Keratinocyte (primary cell): Measurements from ENCODE around the gene SLC25A13. TPM values are rescaled to one million over a fixed set of nuclear protein-coding genes. Genes with fewer than 3 reads are reported as not detected.

Experiments used
- DNase-seq: peaks from one replicate; pipeline ENCODE4 v3.0.0-alpha.2; 2011; ENCODE audit warnings: low read depth, missing footprints, low spot score
- FAIRE-seq: peaks from 2 replicates; lab custom pipeline; 2011; peaks lifted over from hg19 to GRCh38; lab: Jason Lieb, UNC
- H2AFZ ChIP-seq: 2 replicates; pipeline ENCODE4 v1.6.0; 2012; ENCODE audit warnings: low read length, control low read depth, inconsistent platforms; ENCODE audit not compliant: control insufficient read depth
- H3K27ac ChIP-seq: 2 replicates; pipeline ENCODE4 v1.5.1; 2011; ENCODE audit warnings: low read length; ENCODE audit not compliant: control insufficient read depth, insufficient read depth
- H3K27me3 ChIP-seq: 3 replicates; pipeline ENCODE4 v1.6.0; 2011; ENCODE audit warnings: low read length; ENCODE audit not compliant: control insufficient read depth, insufficient read depth; ENCODE audit errors: extremely low read depth
- H3K36me3 ChIP-seq, 2 experiments: 2 replicates in 1 of 2; 3 replicates in 1 of 2; pipeline ENCODE4 v1.5.1; 2011; ENCODE audit warnings: low read length in 2 of 2, mild to moderate bottlenecking in 1 of 2; ENCODE audit not compliant: control insufficient read depth in 2 of 2, insufficient read depth in 2 of 2; ENCODE audit errors: extremely low read depth in 1 of 2
- H3K4me1 ChIP-seq: 3 replicates; pipeline ENCODE4 v1.5.1; 2011; ENCODE audit warnings: low read length; ENCODE audit not compliant: control insufficient read depth, insufficient read depth; ENCODE audit errors: extremely low read depth
- H3K4me2 ChIP-seq: 3 replicates; pipeline ENCODE4 v1.6.0; 2011; ENCODE audit warnings: low read depth, low read length; ENCODE audit not compliant: control insufficient read depth, insufficient read depth; ENCODE audit errors: extremely low read depth
- H3K4me3 ChIP-seq, 3 experiments: fragments of 200-600 bp in 1 of 3; sonication (generic) in 1 of 3; 2 replicates in 2 of 3; 3 replicates in 1 of 3; pipeline ENCODE4 v1.5.1; 2011 to 2016; ENCODE audit warnings: low read length in 3 of 3, mild to moderate bottlenecking in 3 of 3, control low read depth in 2 of 3, inconsistent platforms in 1 of 3, low read depth in 1 of 3, mixed read lengths in 1 of 3, mixed run types in 1 of 3, moderate library complexity in 1 of 3; ENCODE audit not compliant: control insufficient read depth in 2 of 3, insufficient read depth in 2 of 3; ENCODE audit errors: extremely low read depth in 1 of 3
- H3K79me2 ChIP-seq: 2 replicates; pipeline ENCODE4 v1.6.0; 2012; ENCODE audit warnings: low read length; ENCODE audit not compliant: control insufficient read depth, insufficient read depth
- H3K9ac ChIP-seq: 3 replicates; pipeline ENCODE4 v1.6.0; 2011; ENCODE audit warnings: low read length; ENCODE audit not compliant: control insufficient read depth, insufficient read depth; ENCODE audit errors: extremely low read depth
- H3K9me1 ChIP-seq: 3 replicates; pipeline ENCODE4 v1.6.0; 2011; ENCODE audit warnings: low read length; ENCODE audit not compliant: control insufficient read depth, insufficient read depth; ENCODE audit errors: extremely low read depth
- H3K9me3 ChIP-seq: 2 replicates; pipeline ENCODE4 v1.5.1; 2012; ENCODE audit warnings: low read depth, low read length; ENCODE audit not compliant: control insufficient read depth
- H4K20me1 ChIP-seq: 3 replicates; pipeline ENCODE4 v1.6.0; 2011; ENCODE audit warnings: low read length; ENCODE audit not compliant: control insufficient read depth, insufficient read depth; ENCODE audit errors: extremely low read depth
- EZH2 ChIP-seq: IDR thresholded peaks from one replicate; pipeline ENCODE4 v1.6.1; 2012; ENCODE audit warnings: inconsistent platforms, mild to moderate bottlenecking, low read length, moderate library complexity
- dilution Hi-C: fragments of 300-500 bp; cut with MboI; formaldehyde crosslinking; loops from one replicate; pipeline ENCODE4 v1.7.0; 2020; ENCODE audit warnings: low sequenced_read_pairs; ENCODE audit not compliant: extremely low pct_ligation_motif_present
- polyA plus RNA-seq, 5 experiments: library from polyadenylated mRNA; depleted of rRNA in 3 of 5; stranded (reverse) in 3 of 5; stranded (forward) in 1 of 5; unstranded in 1 of 5; fragments of >200 nt; gene quantifications; 1 replicate in 1 of 5; 2 replicates in 3 of 5; 3 replicates in 1 of 5; pipeline versions ENCODE4 v1.2.1 to v1.2.3, GENCODE V29; 2011 to 2012; ENCODE audit warnings: missing spikeins in 2 of 5, low read depth in 1 of 5, low replicate concordance in 1 of 5
- TF ChIP-seq, protein P1 (sequence below), 3 experiments: IDR thresholded peaks in 1 of 3; conservative IDR thresholded peaks in 1 of 3; optimal IDR thresholded peaks in 1 of 3; 2 replicates in 2 of 3; 3 replicates in 1 of 3; pipeline versions ENCODE3 to v1.5.1; 2011; ENCODE audit warnings: low read length in 3 of 3, mild to moderate bottlenecking in 3 of 3, moderate library complexity in 2 of 3, control low read depth in 1 of 3, inconsistent platforms in 1 of 3; ENCODE audit not compliant: insufficient read depth in 2 of 3; ENCODE audit errors: extremely low read depth in 1 of 3

The SLC25A13 gene
- polyA plus RNA-seq, 1 donor (not counting 4 experiments of a cell fraction or from before 2014, with no cell fraction given): 29.4 TPM

DNA sequence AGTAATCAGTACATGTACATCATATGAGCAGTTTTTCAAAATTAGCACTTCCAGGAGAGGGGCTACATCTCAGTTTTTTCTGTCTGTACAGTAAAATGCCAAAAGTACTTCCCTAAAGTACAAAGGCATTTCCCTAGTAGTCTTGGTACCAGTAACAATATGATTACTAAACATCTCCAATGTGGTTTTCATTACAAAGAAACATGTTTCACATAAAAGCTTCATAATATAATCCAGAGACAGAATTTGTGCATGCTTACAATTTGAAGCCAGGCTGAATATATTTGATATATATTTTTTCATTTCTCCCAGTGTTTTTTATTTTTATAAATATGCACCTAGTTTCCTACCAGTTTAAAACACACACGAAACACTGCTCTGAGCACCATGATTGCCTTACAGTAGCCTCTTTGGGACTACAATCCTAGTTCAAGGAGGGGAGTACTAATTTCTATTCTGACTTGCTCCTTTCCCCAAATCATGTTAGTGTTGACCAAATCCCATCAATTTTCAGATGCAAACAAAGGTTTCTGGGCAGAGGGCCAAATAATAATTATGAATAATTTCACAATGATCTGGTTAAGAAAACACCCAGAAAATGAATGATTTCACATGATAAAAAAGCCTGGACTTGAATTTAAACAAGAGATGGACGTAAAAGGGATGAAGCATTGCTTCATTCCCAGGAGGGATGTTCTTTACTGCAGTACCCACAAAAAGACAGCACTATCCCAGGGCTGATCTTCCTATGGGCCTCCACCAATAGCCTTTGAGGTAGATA lies 201.3 kb downstream of the SLC25A13 start:
- H3K9me3 ChIP-seq: no peaks in the 10 kb centered on the region
- no peak overlapping the region for H3K4me3 ChIP-seq
- no peak overlapping the region for H3K27ac ChIP-seq
- no peaks in the 10 kb centered on the region for H3K27me3 ChIP-seq
- TF ChIP-seq EZH2: no peak
- TF ChIP-seq, protein P1, sequence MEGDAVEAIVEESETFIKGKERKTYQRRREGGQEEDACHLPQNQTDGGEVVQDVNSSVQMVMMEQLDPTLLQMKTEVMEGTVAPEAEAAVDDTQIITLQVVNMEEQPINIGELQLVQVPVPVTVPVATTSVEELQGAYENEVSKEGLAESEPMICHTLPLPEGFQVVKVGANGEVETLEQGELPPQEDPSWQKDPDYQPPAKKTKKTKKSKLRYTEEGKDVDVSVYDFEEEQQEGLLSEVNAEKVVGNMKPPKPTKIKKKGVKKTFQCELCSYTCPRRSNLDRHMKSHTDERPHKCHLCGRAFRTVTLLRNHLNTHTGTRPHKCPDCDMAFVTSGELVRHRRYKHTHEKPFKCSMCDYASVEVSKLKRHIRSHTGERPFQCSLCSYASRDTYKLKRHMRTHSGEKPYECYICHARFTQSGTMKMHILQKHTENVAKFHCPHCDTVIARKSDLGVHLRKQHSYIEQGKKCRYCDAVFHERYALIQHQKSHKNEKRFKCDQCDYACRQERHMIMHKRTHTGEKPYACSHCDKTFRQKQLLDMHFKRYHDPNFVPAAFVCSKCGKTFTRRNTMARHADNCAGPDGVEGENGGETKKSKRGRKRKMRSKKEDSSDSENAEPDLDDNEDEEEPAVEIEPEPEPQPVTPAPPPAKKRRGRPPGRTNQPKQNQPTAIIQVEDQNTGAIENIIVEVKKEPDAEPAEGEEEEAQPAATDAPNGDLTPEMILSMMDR (optimal IDR thresholded peaks at IDR 0.05 in 1 of 3, IDR thresholded peaks at IDR 0.05 in 1 of 3, conservative IDR thresholded peaks at IDR 0.05 in 1 of 3; ENCODE audit: extremely low read depth in 1 of 3, insufficient read depth in 2 of 3, low read length in 3 of 3): no peak
- DNase-seq (no peak), FAIRE-seq (no peak)
- peaks cover 1 to 4% of the 10 kb centered on the region in 2 experiments for H3K36me3 ChIP-seq
- no peaks in the 10 kb centered on the region for H4K20me1 ChIP-seq
- no peak overlapping the region for H3K4me2 ChIP-seq
- dilution Hi-C loops: no loop called here
- no peak overlapping the region for H3K9ac ChIP-seq
- no peaks in the 10 kb centered on the region for H3K9me1 ChIP-seq
- no peaks in the 10 kb centered on the region for H3K79me2 ChIP-seq
- no peak overlapping the region for H2AFZ ChIP-seq
- H3K4me1 ChIP-seq: no peaks in the 10 kb centered on the region

DNA sequence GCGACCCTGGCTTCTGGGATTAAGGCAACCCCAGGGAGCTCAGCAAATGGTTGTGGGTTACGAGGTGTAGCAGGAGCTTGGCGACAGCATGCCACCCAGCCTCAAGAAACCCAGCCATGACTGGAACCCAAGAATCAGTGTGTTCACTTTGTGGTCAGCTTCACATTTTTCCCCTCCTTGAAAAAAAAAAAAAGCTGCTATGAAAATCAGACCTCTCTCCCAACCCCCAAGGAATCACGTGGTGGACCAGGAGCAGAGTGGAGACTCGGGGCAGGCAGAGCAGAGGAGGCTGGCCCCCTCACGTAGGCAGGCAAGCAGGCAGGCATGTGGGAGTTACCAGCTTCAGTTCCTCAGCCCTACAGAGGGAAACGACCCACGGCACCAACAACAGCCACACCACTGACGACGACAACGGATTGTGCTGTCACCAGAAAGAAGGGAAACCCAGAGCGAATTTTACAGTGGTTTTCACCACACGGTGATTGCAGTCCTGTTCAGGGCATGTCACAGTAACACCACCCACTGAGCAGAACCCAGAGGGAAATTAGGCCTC lies 203.4 kb downstream of the SLC25A13 start:
- Histone ChIP-seq H3K4me1 (no peaks in the 10 kb centered on the region), H4K20me1 (no peaks in the 10 kb centered on the region), H3K9me3 (no peaks in the 10 kb centered on the region), H3K36me3 (peaks cover 1 to 4% of the 10 kb centered on the region in 2 experiments), H2AFZ (no peak overlapping the region), H3K79me2 (no peaks in the 10 kb centered on the region), H3K4me2 (no peak overlapping the region), H3K27me3 (no peaks in the 10 kb centered on the region), H3K9me1 (no peaks in the 10 kb centered on the region), H3K9ac (no peak overlapping the region), H3K27ac (no peak overlapping the region), H3K4me3 (no peak overlapping the region)
- no peak for TF ChIP-seq EZH2
- FAIRE-seq: no peak
- dilution Hi-C loops: no loop called here
- no peak for DNase-seq
